Endothelial cell of umbilical vein (primary cell): ENCODE data around the gene DSCAML1.

Source experiments
- CTCF ChIP-seq, 2 donors: IDR thresholded peaks; 1 replicate in 1 of 2; 2 replicates in 1 of 2; pipeline ENCODE4 v1.5.1; 2011; ENCODE audit warnings: low read length in 2 of 2, mild to moderate bottlenecking in 2 of 2, moderate library complexity in 2 of 2, control low read depth in 1 of 2, inconsistent platforms in 1 of 2, low read depth in 1 of 2; ENCODE audit not compliant: insufficient read depth in 1 of 2; ENCODE audit errors: extremely low read depth in 1 of 2
- EZH2 ChIP-seq: IDR thresholded peaks from 2 replicates; pipeline ENCODE4 v1.6.1; 2012; ENCODE audit warnings: borderline replicate concordance, low read depth, mild to moderate bottlenecking, moderate library complexity, low read length, inconsistent platforms; ENCODE audit not compliant: severe bottlenecking
- GATA2 ChIP-seq: IDR thresholded peaks from 2 replicates; pipeline ENCODE4 v1.7.0; 2011; ENCODE audit warnings: low read depth, mild to moderate bottlenecking, moderate library complexity, mixed read lengths, low read length; ENCODE audit not compliant: insufficient read length, insufficient read depth
- POLR2A ChIP-seq: IDR thresholded peaks from 2 replicates; pipeline ENCODE4 v1.6.1; 2012; ENCODE audit warnings: low read depth, mild to moderate bottlenecking, control low read depth, low read length
- POLR2AphosphoS5 ChIP-seq: IDR thresholded peaks from 2 replicates; pipeline ENCODE4 v1.6.1; 2012; ENCODE audit warnings: low read depth, mild to moderate bottlenecking, control low read depth, low read length, moderate library complexity; ENCODE audit not compliant: insufficient read depth

GRCh38 chr11:117633186-117633754, 163.7 kb downstream of the DSCAML1 start:
- TF ChIP-seq POLR2AphosphoS5 (no peak), CTCF (IDR thresholded peaks at IDR 0.05; ENCODE audit: extremely low read depth in 1 of 2, insufficient read depth in 1 of 2, low read depth in 1 of 2, low read length in 2 of 2) (no peak), POLR2A (no peak), GATA2 (no peak), EZH2 (no peak)
